IPS-20b (cell line): ENCODE data around the gene MSANTD1.

Source experiments
- H3K27ac ChIP-seq: one replicate; pipeline ENCODE4 v1.5.1; 2013; ENCODE audit warnings: low read length
- H3K27me3 ChIP-seq: 2 replicates; pipeline ENCODE4 v1.6.1; 2013; ENCODE audit warnings: mild to moderate bottlenecking, low read length, inconsistent platforms; ENCODE audit not compliant: insufficient read depth
- H3K36me3 ChIP-seq: 2 replicates; pipeline ENCODE4 v1.6.1; 2013; ENCODE audit warnings: low read depth, mild to moderate bottlenecking, inconsistent platforms, low read length, moderate library complexity; ENCODE audit not compliant: insufficient read depth
- H3K4me1 ChIP-seq: 2 replicates; pipeline ENCODE4 v1.6.1; 2013; ENCODE audit warnings: mild to moderate bottlenecking, control low read depth, inconsistent platforms, low read length, moderate library complexity; ENCODE audit not compliant: insufficient read depth
- H3K4me3 ChIP-seq: 2 replicates; pipeline ENCODE4 v1.5.1; 2013; ENCODE audit warnings: mild to moderate bottlenecking, low read length, inconsistent platforms
- H3K9ac ChIP-seq: 2 replicates; pipeline ENCODE4 v1.6.1; 2013; ENCODE audit warnings: low read depth, mild to moderate bottlenecking, inconsistent platforms, low read length, moderate library complexity
- H3K9me3 ChIP-seq: 2 replicates; pipeline ENCODE4 v1.6.1; 2013; ENCODE audit warnings: mild to moderate bottlenecking, low read depth, low read length, inconsistent platforms; ENCODE audit not compliant: insufficient read depth

MSANTD1 gene

GRCh38 chr4:3305610-3306371, 56.8 kb downstream of the MSANTD1 start:
- H3K36me3 ChIP-seq = no peaks in the 10 kb centered on the region
- H3K9me3 ChIP-seq = no peaks in the 10 kb centered on the region
- no peak overlapping the region for H3K27ac ChIP-seq
- H3K27me3 ChIP-seq = no peaks in the 10 kb centered on the region
- no peak overlapping the region for H3K4me3 ChIP-seq
- peaks cover 13% of the 10 kb centered on the region for H3K4me1 ChIP-seq
- H3K9ac ChIP-seq = no peak overlapping the region
